HCEC 1CT (cell line): ENCODE data around the gene MYL7.

Experiments used
- DNase-seq: peaks from one replicate; pipeline ENCODE4 v3.0.0-alpha.2; 2017

The MYL7 gene

GRCh38 chr7:44149571-44150465 lies 8.7 kb upstream of the MYL7 start:
- DNase-seq, result no peak

- no peak for DNase-seq
Observed at GRCh38 chr7:44148961-44149536, 7.9 kb upstream of the MYL7 start.

- no peak for DNase-seq
Observed at GRCh38 chr7:44148166-44148565, 7.0 kb upstream of the MYL7 start.

- DNase-seq, result no peak
Observed at GRCh38 chr7:44147026-44147991, 6.2 kb upstream of the MYL7 start.

- peak; percentile 36 for DNase-seq
Observed at GRCh38 chr7:44145969-44146911, 5.1 kb upstream of the MYL7 start.

GRCh38 chr7:44145479-44145968 lies 4.4 kb upstream of the MYL7 start:
- no peak for DNase-seq

- DNase-seq, result no peak
Observed at GRCh38 chr7:44144968-44145478, 3.9 kb upstream of the MYL7 start.

- DNase-seq, result no peak
Observed at GRCh38 chr7:44144426-44144967, 3.4 kb upstream of the MYL7 start.

- DNase-seq, result no peak
Observed at GRCh38 chr7:44143646-44144250, 2.6 kb upstream of the MYL7 start.

- no peak for DNase-seq
Observed at GRCh38 chr7:44142028-44142427, 896 bp upstream of the MYL7 start.

GRCh38 chr7:44140341-44140740 lies 791 bp downstream of the MYL7 start:
- DNase-seq, result no peak

- DNase-seq, result no peak
Observed at GRCh38 chr7:44139311-44140010, 1.7 kb downstream of the MYL7 start.

GRCh38 chr7:44138698-44139097 lies 2.4 kb downstream of the MYL7 start:
- no peak for DNase-seq

GRCh38 chr7:44136731-44137130 lies 4.4 kb downstream of the MYL7 start:
- no peak for DNase-seq

- no peak for DNase-seq
Observed at GRCh38 chr7:44134943-44135628, 6.0 kb downstream of the MYL7 start.

- no peak for DNase-seq
Observed at GRCh38 chr7:44133295-44133694, 7.8 kb downstream of the MYL7 start.

GRCh38 chr7:44132039-44132438 lies 9.1 kb downstream of the MYL7 start:
- DNase-seq, result no peak

- peak; percentile 50 for DNase-seq
Observed at GRCh38 chr7:44131173-44132029, 9.7 kb downstream of the MYL7 start.
